Stomach (tissue), 9 donors: ENCODE measurements around the gene PRKN. TPM values are rescaled to one million over a fixed set of nuclear protein-coding genes. Genes with fewer than 3 reads are reported as not detected.

Experiments used
- DNase-seq, 2 donors: peaks; one replicate each; pipeline versions ENCODE4 v3.0.0 to v3.0.0-alpha.2; 2013 to 2019
- H3K27ac ChIP-seq, 5 donors: fragments of 200-600 bp in 4 of 5; sonication (generic) in 4 of 5; one replicate each; pipeline ENCODE4 v1.5.1; 2013 to 2019; ENCODE audit warnings: mild to moderate bottlenecking in 1 of 5, moderate library complexity in 1 of 5
- H3K27me3 ChIP-seq, 3 donors: fragments of 200-600 bp; sonication (generic); one replicate each; pipeline ENCODE4 v1.5.1; 2017 to 2019; ENCODE audit warnings: mixed run types in 1 of 3
- H3K36me3 ChIP-seq, 4 donors: fragments of 200-600 bp; sonication (generic); 1 replicate in 3 of 4; 2 replicates in 1 of 4; pipeline ENCODE4 v1.5.1; 2016 to 2019
- H3K4me1 ChIP-seq, 4 donors: fragments of 200-600 bp; sonication (generic); one replicate each; pipeline ENCODE4 v1.5.1; 2016 to 2019
- H3K4me3 ChIP-seq, 4 donors: fragments of 200-600 bp; sonication (generic) in 3 of 4; one replicate each; pipeline ENCODE4 v1.5.1; 2016 to 2019; ENCODE audit warnings: mild to moderate bottlenecking in 1 of 4
- H3K9me3 ChIP-seq, 4 donors: fragments of 200-600 bp; sonication (generic); one replicate each; pipeline ENCODE4 v1.5.1; 2016 to 2019
- CTCF ChIP-seq, 7 experiments: fragments of 450-650 bp in 4 of 7; fragments of 200-600 bp in 3 of 7; sonication (generic) in 3 of 7; IDR thresholded peaks; one replicate each; pipeline ENCODE4 v1.5.1; 2016 to 2019; ENCODE audit warnings: antibody characterized with exemption in 7 of 7, control low read depth in 2 of 7, mild to moderate bottlenecking in 1 of 7
- EP300 ChIP-seq: sonication (generic); formaldehyde crosslinking; IDR thresholded peaks from one replicate; pipeline ENCODE4 v1.6.1; 2017; ENCODE audit warnings: antibody characterized with exemption
- POLR2A ChIP-seq, 4 donors: fragments of 450-650 bp; IDR thresholded peaks; one replicate each; pipeline ENCODE4 v1.6.1; 2016; ENCODE audit warnings: antibody characterized with exemption in 4 of 4, control low read depth in 2 of 4, mild to moderate bottlenecking in 1 of 4, moderate library complexity in 1 of 4
- POLR2AphosphoS5 ChIP-seq, 3 donors: sonication (generic); formaldehyde crosslinking; IDR thresholded peaks; one replicate each; pipeline ENCODE4 v1.6.1; 2016; ENCODE audit warnings: antibody characterized with exemption in 3 of 3
- WGBS, 5 donors: extraction: QIAGEN DNeasy Blood & Tissue Kit in 3 of 5; methylation state at CpG; one replicate each; pipeline versions ENCODE4 v1.1.5 to v1.1.7; 2013 to 2018; 5-methylcytosine and 5-hydroxymethylcytosine counted together
- intact Hi-C: fragments of 100-400 bp; cut with DNase I; formaldehyde crosslinking; loops from one replicate; pipeline ENCODE4 v1.15.1; 2023; ENCODE audit warnings: low total_unique reads
- polyA plus RNA-seq, 3 donors: library from polyadenylated mRNA; stranded (reverse); fragments of 200-250 nt; gene quantifications; one replicate each; pipeline ENCODE4 v1.2.3, GENCODE V29; 2013
- total RNA-seq, 5 donors: library from RNA; depleted of rRNA; stranded (reverse); fragments of >200 nt; gene quantifications; one replicate each; pipeline versions ENCODE4 v1.1.0 to v1.2.3, GENCODE V29; 2014 to 2016
- donor health status: healthy with polysubstance abuse.
- donor health status: Bipolar disorder and iron deficiency.
- donor health status: healthy.

The PRKN gene
- total and polyA plus RNA-seq, 8 donors = 0.68 to 19.8 (median 9.5) TPM

- no peak overlapping the region for H3K4me3 ChIP-seq
These were observed 363.1 kb downstream of the PRKN start for GRCh38 chr6:162364488-162364887.

GRCh38 chr6:162363757-162364156 is 363.8 kb downstream of the PRKN start:
- Histone ChIP-seq H3K4me1 (no peaks in the 10 kb centered on the region), H3K27me3 (no peaks in the 10 kb centered on the region), H3K27ac (no peak overlapping the region), H3K4me3 (no peak overlapping the region), H3K9me3 (no peaks in the 10 kb centered on the region), H3K36me3 (no peaks in the 10 kb centered on the region)
- intact Hi-C loops = no loop called here
- no peak for TF ChIP-seq CTCF (IDR thresholded peaks at IDR 0.05)
- no peak for TF ChIP-seq POLR2AphosphoS5 (IDR thresholded peaks at IDR 0.05)
- no peak for TF ChIP-seq POLR2A (IDR thresholded peaks at IDR 0.05)
- TF ChIP-seq EP300 = no peak
- WGBS, 5 donors = 83 to 93% (median 90%) methylated on average over 4 of the region's 4 CpGs
- DNase-seq = no peak

More at GRCh38 chr6:162364488-162364887, 363.1 kb downstream of the PRKN start:
- Histone ChIP-seq H3K27ac (no peak overlapping the region), H3K9me3 (no peaks in the 10 kb centered on the region), H3K27me3 (no peaks in the 10 kb centered on the region), H3K36me3 (no peaks in the 10 kb centered on the region), H3K4me1 (no peaks in the 10 kb centered on the region)
- intact Hi-C loops = no loop called here
- 84 to 90% (median 86%) methylated on average over 4 of the region's 4 CpGs for WGBS, 5 donors
- DNase-seq = no peak
- TF ChIP-seq POLR2A (IDR thresholded peaks at IDR 0.05) (no peak), POLR2AphosphoS5 (IDR thresholded peaks at IDR 0.05) (no peak), EP300 (no peak), CTCF (IDR thresholded peaks at IDR 0.05) (no peak)

GRCh38 chr6:162360901-162361567 is 366.5 kb downstream of the PRKN start:
- H3K27ac ChIP-seq = no peak overlapping the region
- intact Hi-C loops = no loop called here
- no peaks in the 10 kb centered on the region for H3K4me1 ChIP-seq
- WGBS, 5 donors = 63 to 75% (median 69%) methylated on average over 6 of the region's 6 CpGs
- TF ChIP-seq EP300 (no peak), POLR2AphosphoS5 (IDR thresholded peaks at IDR 0.05) (no peak), POLR2A (IDR thresholded peaks at IDR 0.05) (no peak), CTCF (IDR thresholded peaks at IDR 0.05) (no peak)
- no peak for DNase-seq
- no peaks in the 10 kb centered on the region for H3K27me3 ChIP-seq
- no peak overlapping the region for H3K4me3 ChIP-seq
- H3K9me3 ChIP-seq = no peaks in the 10 kb centered on the region
- no peaks in the 10 kb centered on the region for H3K36me3 ChIP-seq

GRCh38 chr6:162358625-162359024 is 368.9 kb downstream of the PRKN start:
- DNase-seq = no peak

More at GRCh38 chr6:162358625-162359024, 368.9 kb downstream of the PRKN start:
- Histone ChIP-seq H3K4me3 (no peak overlapping the region), H3K9me3 (no peaks in the 10 kb centered on the region), H3K27ac (no peak overlapping the region), H3K4me1 (no peaks in the 10 kb centered on the region), H3K27me3 (no peaks in the 10 kb centered on the region), H3K36me3 (no peaks in the 10 kb centered on the region)
- intact Hi-C loops = no loop called here
- no peak for TF ChIP-seq CTCF (IDR thresholded peaks at IDR 0.05)
- no peak for TF ChIP-seq POLR2A (IDR thresholded peaks at IDR 0.05)
- no peak for TF ChIP-seq POLR2AphosphoS5 (IDR thresholded peaks at IDR 0.05)
- TF ChIP-seq EP300 = no peak
- 64 to 82% (median 70%) methylated on average over 4 of the region's 4 CpGs for WGBS, 5 donors
